ENCODE measurements around the gene GABRP.

GABRP gene

GRCh38 chr5:170848033-170848432, 64.5 kb downstream of the GABRP start:
- H3K27me3 ChIP-seq (ENCODE audit: control insufficient read depth, insufficient read depth, low read length) = no peaks in the 10 kb centered on the region
- no peak overlapping the region for H3K9ac ChIP-seq (ENCODE audit: low read depth, low read length)
- no peak overlapping the region for H3K4me3 ChIP-seq (ENCODE audit: low read depth, low read length)
- H3K36me3 ChIP-seq (ENCODE audit: control insufficient read depth, insufficient read depth, low read length) = no peaks in the 10 kb centered on the region
- H3K4me1 ChIP-seq (ENCODE audit: control insufficient read depth, insufficient read depth, low read length) = no peaks in the 10 kb centered on the region
- H3K9me3 ChIP-seq (ENCODE audit: control insufficient read depth, insufficient read depth, low read length) = no peaks in the 10 kb centered on the region

- Histone ChIP-seq H3K36me3 (ENCODE audit: control insufficient read depth, insufficient read depth, low read length) (no peaks in the 10 kb centered on the region), H3K27me3 (ENCODE audit: control insufficient read depth, insufficient read depth, low read length) (no peaks in the 10 kb centered on the region), H3K9me3 (ENCODE audit: control insufficient read depth, insufficient read depth, low read length) (no peaks in the 10 kb centered on the region), H3K9ac (ENCODE audit: low read depth, low read length) (no peak overlapping the region), H3K4me1 (ENCODE audit: control insufficient read depth, insufficient read depth, low read length) (no peaks in the 10 kb centered on the region), H3K4me3 (ENCODE audit: low read depth, low read length) (no peak overlapping the region)
Observed at GRCh38 chr5:170849374-170849773, 65.8 kb downstream of the GABRP start.

GRCh38 chr5:170854566-170854965, 71.0 kb downstream of the GABRP start:
- Histone ChIP-seq H3K27me3 (ENCODE audit: control insufficient read depth, insufficient read depth, low read length) (no peaks in the 10 kb centered on the region), H3K9me3 (ENCODE audit: control insufficient read depth, insufficient read depth, low read length) (no peaks in the 10 kb centered on the region), H3K4me3 (ENCODE audit: low read depth, low read length) (no peak overlapping the region), H3K36me3 (ENCODE audit: control insufficient read depth, insufficient read depth, low read length) (no peaks in the 10 kb centered on the region), H3K9ac (ENCODE audit: low read depth, low read length) (no peak overlapping the region), H3K4me1 (ENCODE audit: control insufficient read depth, insufficient read depth, low read length) (no peaks in the 10 kb centered on the region)

- Histone ChIP-seq H3K9me3 (ENCODE audit: control insufficient read depth, insufficient read depth, low read length) (peaks cover 9% of the 10 kb centered on the region), H3K4me1 (ENCODE audit: control insufficient read depth, insufficient read depth, low read length) (no peaks in the 10 kb centered on the region), H3K36me3 (ENCODE audit: control insufficient read depth, insufficient read depth, low read length) (no peaks in the 10 kb centered on the region), H3K9ac (ENCODE audit: low read depth, low read length) (no peak overlapping the region), H3K4me3 (ENCODE audit: low read depth, low read length) (no peak overlapping the region), H3K27me3 (ENCODE audit: control insufficient read depth, insufficient read depth, low read length) (no peaks in the 10 kb centered on the region)
Observed at GRCh38 chr5:170857066-170857465, 73.5 kb downstream of the GABRP start.

- H3K9ac ChIP-seq (ENCODE audit: low read depth, low read length) = no peak overlapping the region
- no peaks in the 10 kb centered on the region for H3K36me3 ChIP-seq (ENCODE audit: control insufficient read depth, insufficient read depth, low read length)
- no peak overlapping the region for H3K4me3 ChIP-seq (ENCODE audit: low read depth, low read length)
- peaks cover 9% of the 10 kb centered on the region for H3K9me3 ChIP-seq (ENCODE audit: control insufficient read depth, insufficient read depth, low read length)
- H3K4me1 ChIP-seq (ENCODE audit: control insufficient read depth, insufficient read depth, low read length) = peaks cover 9% of the 10 kb centered on the region
- H3K27me3 ChIP-seq (ENCODE audit: control insufficient read depth, insufficient read depth, low read length) = peaks cover 10% of the 10 kb centered on the region
Observed at GRCh38 chr5:170860415-170860814, 76.9 kb downstream of the GABRP start.

GRCh38 chr5:170860818-170861666, 77.5 kb downstream of the GABRP start:
- Histone ChIP-seq H3K4me1 (ENCODE audit: control insufficient read depth, insufficient read depth, low read length) (peaks cover 9% of the 10 kb centered on the region), H3K36me3 (ENCODE audit: control insufficient read depth, insufficient read depth, low read length) (no peaks in the 10 kb centered on the region), H3K9me3 (ENCODE audit: control insufficient read depth, insufficient read depth, low read length) (peaks cover 9% of the 10 kb centered on the region), H3K4me3 (ENCODE audit: low read depth, low read length) (peak overlapping the region; percentile 24), H3K9ac (ENCODE audit: low read depth, low read length) (no peak overlapping the region), H3K27me3 (ENCODE audit: control insufficient read depth, insufficient read depth, low read length) (peaks cover 10% of the 10 kb centered on the region)

GRCh38 chr5:170861667-170861916, 78.1 kb downstream of the GABRP start:
- peaks cover 9% of the 10 kb centered on the region for H3K4me1 ChIP-seq (ENCODE audit: control insufficient read depth, insufficient read depth, low read length)
- peak overlapping the region; percentile 24 for H3K4me3 ChIP-seq (ENCODE audit: low read depth, low read length)
- peaks cover 9% of the 10 kb centered on the region for H3K9me3 ChIP-seq (ENCODE audit: control insufficient read depth, insufficient read depth, low read length)
- no peak overlapping the region for H3K9ac ChIP-seq (ENCODE audit: low read depth, low read length)
- H3K36me3 ChIP-seq (ENCODE audit: control insufficient read depth, insufficient read depth, low read length) = no peaks in the 10 kb centered on the region
- peaks cover 10% of the 10 kb centered on the region for H3K27me3 ChIP-seq (ENCODE audit: control insufficient read depth, insufficient read depth, low read length)

- peaks cover 9% of the 10 kb centered on the region for H3K4me1 ChIP-seq (ENCODE audit: control insufficient read depth, insufficient read depth, low read length)
- H3K9ac ChIP-seq (ENCODE audit: low read depth, low read length) = peak within 1 kb of the TSS; percentile 71
- H3K27me3 ChIP-seq (ENCODE audit: control insufficient read depth, insufficient read depth, low read length) = peaks cover 10% of the 10 kb centered on the region
- peak within 1 kb of the TSS; percentile 58 for H3K4me3 ChIP-seq (ENCODE audit: low read depth, low read length)
- peaks cover 9% of the 10 kb centered on the region for H3K9me3 ChIP-seq (ENCODE audit: control insufficient read depth, insufficient read depth, low read length)
- no peaks in the 10 kb centered on the region for H3K36me3 ChIP-seq (ENCODE audit: control insufficient read depth, insufficient read depth, low read length)
Observed at GRCh38 chr5:170861917-170862766, 78.6 kb downstream of the GABRP start, which contains the start of gene RANBP17. RANBP17 (plus strand) TSS chr5:170862018.

GRCh38 chr5:170863646-170864045, 80.1 kb downstream of the GABRP start:
- H3K27me3 ChIP-seq (ENCODE audit: control insufficient read depth, insufficient read depth, low read length) = peaks cover 10% of the 10 kb centered on the region
- H3K9me3 ChIP-seq (ENCODE audit: control insufficient read depth, insufficient read depth, low read length) = peaks cover 9% of the 10 kb centered on the region
- no peak overlapping the region for H3K4me3 ChIP-seq (ENCODE audit: low read depth, low read length)
- H3K36me3 ChIP-seq (ENCODE audit: control insufficient read depth, insufficient read depth, low read length) = no peaks in the 10 kb centered on the region
- no peak overlapping the region for H3K9ac ChIP-seq (ENCODE audit: low read depth, low read length)
- peaks cover 15% of the 10 kb centered on the region for H3K4me1 ChIP-seq (ENCODE audit: control insufficient read depth, insufficient read depth, low read length)
